HG02885 (cell line): ENCODE measurements around the gene SAMD14.

Source experiments
- ATAC-seq: cut with Tn5 transposase; IDR thresholded peaks from one replicate; pipeline ENCODE4 v1.9.1; 2021; ENCODE audit warnings: mild to moderate bottlenecking; ENCODE audit not compliant: unreplicated experiment, poor library complexity

Gene SAMD14

GRCh38 chr17:50165867-50166517, 36.0 kb upstream of the SAMD14 start, which contains the start of gene SGCA:
Gene SGCA (plus strand): TSS chr17:50166005. CDS start chr17:50166041, 36 bp downstream.
- no peak for ATAC-seq

DNA sequence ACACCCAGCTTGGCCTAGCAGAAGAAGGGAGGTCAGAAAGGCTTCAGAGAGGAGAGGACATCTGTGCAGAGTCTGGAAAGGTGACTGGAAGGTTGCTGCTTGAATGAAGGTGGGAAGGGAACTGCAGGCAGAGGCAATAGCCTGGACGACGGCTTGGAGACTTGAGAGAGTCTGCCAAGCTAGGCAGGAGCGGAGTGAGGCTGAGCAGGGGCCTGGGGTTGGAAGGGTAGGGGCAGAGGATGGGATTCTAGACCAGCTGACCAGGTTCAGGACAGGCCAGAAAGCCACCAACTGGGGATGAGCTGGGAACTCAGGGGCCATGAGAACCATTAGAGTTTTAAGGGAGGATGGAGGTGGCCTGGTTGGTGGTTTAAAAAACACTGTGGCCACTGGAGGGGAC, 35.5 kb upstream of the SAMD14 start:
- ATAC-seq, result no peak

DNA sequence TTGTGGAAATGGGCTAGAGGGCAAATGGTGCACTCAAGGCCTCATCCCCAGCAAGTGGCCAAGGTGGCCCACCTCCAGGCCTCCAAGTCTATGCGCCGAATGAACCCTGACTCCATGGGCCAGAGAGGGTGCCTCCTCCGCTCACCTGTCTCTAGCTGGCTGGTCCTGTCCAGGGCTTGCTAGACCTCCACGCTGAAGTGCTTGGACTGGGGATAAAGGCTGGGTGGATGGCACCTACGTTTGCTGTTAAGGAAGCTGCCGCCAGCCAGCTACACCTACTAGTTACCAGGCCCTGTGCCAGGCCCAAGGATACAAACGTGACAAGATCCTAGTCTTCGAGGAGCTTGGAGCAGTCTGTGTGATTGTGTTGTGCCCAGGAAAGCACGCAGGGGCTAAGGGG, 35.1 kb upstream of the SAMD14 start:
- ATAC-seq, result no peak

DNA sequence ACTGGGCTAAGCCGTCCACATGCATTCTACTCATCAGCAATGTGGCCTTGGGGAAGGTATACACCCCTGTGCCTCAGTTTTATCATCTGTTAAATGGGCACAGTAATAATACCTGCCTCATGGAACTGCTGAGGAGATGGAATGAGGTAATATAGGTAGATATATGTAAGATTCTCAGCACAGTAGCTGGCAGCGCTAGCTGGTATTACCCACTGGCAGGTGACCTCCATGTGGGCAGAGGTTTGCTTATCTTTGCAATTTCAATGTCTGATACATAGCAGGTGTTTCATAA, 34.7 kb upstream of the SAMD14 start:
- no peak for ATAC-seq

DNA sequence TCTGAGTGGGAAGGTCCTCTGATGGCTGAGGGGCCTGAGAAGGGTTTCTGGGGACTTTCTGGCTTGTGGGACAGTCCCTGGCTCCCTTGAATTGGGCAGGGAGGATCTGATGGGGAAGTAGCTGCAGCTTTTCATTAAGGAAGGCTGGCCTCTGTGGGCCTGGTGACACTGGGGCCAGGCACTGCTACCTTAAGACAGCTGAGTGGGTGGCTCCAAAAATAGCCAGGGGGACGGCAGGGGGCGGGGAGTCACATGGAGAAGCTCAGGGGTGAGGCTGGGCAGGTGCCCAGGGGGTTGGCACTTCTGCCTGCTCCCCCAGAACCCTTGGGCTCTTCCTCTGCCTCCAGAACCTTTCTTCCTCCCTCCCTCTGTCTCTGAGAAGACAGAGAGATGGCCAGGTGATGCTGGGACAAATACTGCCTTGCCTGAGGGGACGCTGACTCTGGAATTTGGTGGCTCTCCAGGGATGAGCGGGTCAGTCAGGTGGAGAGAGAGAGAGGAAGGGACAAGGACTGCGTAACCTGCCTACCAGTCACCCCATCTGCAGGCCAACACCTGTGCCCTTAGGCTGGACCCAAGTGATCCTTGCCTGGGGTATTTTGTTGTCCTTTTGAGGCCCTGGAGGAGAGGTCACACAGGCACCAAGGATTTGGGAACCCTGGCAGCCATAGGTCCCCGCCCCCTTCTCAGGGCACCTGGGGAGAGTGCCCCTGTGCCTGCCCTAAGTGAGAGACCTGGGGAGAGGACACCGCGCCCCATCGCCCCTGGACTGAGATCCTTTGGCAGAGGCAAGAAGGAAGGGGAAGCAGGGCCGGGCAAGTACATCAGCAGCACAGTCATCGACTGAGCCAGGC, 34.1 kb upstream of the SAMD14 start:
- ATAC-seq, result no peak

- ATAC-seq, result no peak
Observed at GRCh38 chr17:50162466-50163254, 32.7 kb upstream of the SAMD14 start.

DNA sequence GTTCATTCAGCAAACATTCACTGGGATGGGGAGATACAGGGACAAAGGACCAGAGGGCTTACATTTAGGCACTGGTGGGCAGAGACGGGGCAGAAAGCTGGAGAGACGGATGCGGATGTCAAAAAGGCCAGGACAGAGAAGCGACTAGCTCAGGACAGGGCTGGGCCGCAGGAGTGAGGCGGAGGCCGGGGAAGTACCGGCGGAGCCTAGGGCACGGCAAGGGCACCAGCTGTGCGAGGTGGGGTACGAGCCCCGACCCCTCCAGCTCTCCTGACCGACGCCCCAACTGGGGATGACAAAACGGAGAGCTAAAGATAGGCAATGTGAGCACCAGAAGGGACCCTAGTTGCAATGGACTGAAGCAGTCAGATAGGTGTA, 31.9 kb upstream of the SAMD14 start:
- ATAC-seq, result no peak

DNA sequence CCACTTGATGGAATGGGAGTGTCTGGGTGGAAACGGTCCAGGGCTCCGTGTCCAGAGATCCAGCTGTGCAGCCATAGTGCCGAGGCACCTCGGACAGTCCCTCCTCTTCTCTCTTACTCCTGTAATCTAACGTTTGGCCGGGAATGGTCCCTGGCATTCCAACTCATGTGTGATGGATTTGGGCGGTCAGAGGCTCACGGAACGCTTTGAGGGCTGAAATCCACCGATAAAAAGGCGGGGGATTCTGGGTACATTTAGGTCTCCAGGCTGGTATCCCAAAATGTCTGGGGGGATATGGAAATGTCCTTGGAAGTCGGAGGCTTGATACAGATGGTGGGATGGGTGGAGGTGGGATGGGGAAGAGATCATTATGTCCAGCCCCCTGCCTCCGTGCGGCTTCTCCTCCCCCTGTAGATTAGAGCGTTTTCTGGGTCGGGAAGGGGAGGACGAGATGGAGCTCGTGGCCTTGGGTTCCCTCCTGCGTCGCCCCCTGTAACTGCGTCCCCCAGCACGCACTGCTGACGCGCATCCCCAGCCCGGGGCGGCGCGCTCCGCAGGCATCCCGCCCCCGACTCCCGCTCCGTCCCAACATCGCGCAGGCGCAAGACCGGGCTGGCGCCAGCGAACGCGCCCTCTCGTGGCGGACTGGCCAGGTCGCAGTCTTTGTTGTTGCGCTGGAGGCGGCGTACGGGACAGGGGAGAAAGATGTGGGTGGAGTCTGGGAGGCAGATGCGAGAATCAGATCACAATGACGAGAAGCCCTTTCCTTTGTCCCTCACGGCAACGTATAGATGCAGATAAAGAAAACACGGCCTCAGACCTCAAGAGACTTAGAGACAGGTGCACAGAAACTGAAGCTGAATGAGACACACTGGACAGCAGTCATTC, 31.3 kb upstream of the SAMD14 start:
- peak; percentile 88 for ATAC-seq

GRCh38 chr17:50157891-50158290, 27.9 kb upstream of the SAMD14 start:
- no peak for ATAC-seq

DNA sequence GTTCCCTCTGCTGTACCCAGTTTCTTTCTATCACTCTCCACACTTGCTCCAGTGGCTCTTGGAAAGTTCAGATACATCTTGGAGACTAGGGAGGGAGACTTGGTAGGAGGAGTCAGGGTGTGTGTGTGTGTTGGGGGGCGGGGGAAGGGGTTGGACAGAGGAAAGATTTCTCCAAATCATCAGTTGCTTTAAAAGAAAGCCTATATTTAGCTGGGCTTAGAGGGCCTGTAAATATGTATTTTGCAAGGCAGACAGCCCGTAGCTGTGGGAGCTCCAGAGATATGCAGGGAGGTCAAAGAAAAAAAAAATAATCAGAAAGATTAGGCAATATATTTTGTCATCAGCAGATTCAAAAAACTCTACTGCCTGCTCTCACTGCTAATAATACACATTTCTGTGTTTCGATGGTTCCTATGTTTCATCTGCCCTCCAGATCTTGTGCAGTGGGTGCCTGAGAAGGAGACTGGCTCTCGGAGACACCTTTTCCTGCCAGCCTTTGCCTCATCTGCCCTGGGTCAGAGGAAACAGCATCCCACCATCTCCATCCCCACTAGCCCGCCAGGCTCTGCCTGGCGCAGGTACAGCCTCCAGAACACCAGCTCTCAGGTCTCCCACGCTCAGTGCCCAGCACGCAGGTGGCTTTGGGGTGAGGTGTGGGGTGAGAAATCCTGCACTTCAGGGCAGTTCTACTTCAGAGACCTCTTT, 25.3 kb upstream of the SAMD14 start:
- no peak for ATAC-seq

DNA sequence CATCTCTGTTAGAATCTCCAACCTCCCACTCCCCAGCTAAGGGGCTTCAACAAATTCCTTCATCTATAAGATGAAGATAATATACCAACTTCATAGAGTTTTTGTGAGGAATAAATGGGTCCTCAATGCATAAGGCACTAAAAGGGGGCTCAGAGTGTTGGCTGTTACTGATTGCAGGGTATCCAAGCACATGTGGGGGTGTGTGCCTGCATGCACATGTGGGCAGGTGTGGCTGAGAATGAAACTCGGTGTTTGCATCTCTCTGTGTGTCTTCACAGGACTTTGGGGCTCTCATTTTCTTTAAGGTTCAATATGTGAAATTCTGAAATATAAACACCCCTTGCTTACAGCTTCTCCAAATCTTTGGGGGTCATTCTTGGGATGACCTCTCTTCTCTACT, 24.6 kb upstream of the SAMD14 start:
- ATAC-seq, result peak; percentile 33

DNA sequence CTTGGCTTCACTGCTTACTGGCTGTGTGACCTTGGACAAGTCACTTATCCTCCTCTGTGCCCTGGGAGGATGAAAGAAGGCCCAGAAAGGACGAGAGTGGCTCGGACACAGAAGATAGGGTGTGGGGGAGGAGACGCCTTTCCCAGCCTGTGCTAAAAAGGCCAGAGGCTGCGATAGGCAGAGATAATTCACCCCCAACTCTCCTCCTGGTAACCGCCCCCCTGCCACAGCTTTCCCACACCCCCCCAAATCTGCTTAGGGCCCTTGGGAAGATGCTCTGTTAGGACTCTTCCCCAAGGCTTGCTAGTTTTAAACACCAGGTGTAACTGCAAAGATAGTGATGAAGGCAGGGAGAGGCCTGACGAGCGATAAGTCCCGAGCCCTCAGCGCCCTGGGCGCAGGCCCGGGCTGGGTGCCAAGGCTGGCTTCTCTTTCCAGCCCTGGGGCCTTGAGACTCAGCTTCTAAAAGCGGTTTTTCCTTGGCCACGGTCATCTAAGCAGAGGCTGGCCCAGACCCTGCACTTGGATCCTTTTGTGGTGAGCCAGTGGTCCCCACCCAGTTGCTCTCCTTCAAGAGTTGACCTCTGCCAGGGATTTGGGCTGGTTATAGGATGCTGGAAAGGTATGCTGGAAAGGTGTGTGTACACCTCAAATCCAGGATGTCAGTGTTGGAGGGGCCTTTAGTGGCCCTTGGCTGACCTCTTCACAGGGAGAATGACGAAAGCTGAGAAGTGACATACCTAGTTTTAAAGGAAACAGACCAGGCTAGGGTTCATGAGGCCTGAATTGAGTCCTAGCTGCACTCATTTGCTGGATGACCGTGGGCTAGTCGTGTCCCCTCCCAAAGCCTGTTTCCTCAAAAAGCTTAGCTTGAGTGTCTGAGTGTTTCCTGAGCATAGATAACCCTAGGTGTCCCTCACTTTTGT, 24.0 kb upstream of the SAMD14 start:
- ATAC-seq, result no peak

GRCh38 chr17:50152736-50153135, 22.8 kb upstream of the SAMD14 start:
- ATAC-seq, result no peak

DNA sequence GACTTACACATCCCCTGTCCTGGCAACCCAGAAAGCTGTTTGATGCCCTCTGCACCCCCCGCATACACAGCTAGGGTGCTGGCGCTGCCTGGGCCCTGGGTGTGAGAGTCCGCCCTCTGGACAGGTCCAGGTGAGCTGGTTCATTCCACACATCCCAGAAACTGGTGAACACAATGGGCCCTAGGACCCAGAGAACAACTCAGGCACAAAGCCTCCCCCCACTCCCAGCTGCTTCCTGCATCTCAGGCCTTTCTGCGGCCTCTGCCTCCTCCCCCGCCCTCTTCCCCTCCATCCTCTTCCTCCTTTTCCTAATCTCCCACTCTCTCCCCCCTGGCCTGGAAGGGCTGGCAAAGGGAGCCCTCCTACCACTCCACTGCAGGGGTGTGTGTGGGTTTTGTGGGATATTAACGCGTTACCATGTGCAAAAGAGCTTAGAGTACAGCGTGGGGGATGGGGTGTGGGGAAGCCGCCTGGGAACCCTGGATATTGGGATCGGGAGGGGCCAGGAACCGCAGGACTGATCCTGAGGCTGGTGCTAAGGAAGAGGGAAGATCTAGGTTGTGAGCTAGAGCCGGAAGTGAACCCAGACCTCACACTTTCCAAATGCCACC, 22.1 kb upstream of the SAMD14 start:
- ATAC-seq, result peak; percentile 27

DNA sequence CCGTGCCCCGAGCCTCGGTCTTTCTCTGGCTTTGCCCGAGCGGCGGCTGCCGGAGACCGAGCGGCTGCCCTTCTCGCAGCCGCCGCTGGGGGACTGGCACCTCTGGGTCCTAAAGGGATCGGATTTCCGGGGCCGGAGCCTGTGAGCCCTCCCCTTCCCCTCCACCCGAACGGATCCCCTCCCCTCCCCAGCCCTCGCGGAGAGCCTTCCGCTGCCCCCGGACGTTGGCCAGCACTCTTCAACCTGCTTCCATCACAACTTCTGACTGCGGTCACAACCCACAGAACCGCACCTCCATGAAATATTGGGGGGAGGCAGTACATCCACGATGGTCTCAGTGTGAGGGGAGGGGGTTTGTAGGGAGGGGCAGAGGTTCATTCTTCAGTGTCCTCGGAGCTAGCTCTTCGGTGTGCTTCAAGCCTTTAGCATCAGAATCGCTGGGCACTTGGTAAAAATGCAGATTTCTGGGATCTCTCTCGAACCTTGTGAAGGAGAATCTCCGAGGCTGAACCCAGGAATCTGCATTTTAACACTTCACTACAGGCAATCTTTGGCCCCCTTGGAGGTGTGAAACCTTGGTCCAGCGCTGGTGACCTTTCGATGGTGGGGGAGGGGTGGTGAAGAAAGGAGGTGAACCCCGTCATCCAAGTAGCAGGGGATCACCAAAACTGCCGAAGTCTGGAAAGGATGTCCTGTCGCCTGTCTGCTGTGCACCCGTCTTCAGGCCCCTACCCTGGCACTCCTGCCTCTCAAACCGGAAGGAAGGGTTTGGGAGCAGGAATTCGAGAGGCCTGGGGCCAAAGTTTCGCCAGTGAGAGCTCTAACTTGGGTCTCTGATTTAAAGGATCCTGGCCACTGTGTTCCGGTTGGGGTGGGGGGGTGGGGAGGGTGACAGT, 21.3 kb upstream of the SAMD14 start:
- ATAC-seq, result peak; percentile 54

- no peak for ATAC-seq
Observed at GRCh38 chr17:50150354-50151040, 20.5 kb upstream of the SAMD14 start, which contains the start of gene PPP1R9B. Gene PPP1R9B (minus strand): TSS chr17:50150677. CDS start chr17:50150513, 164 bp downstream.
